K562 (cell line): ENCODE measurements around the gene EXOC6. TPM values are rescaled to one million over a fixed set of nuclear protein-coding genes. Genes with fewer than 3 reads are reported as not detected.

Source experiments
- BRD4 ChIP-seq: fragments of 200-600 bp; sonication (generic); IDR thresholded peaks from 2 replicates; pipeline ENCODE4 v1.6.1; 2017; ENCODE audit warnings: inconsistent platforms
- BRD9 ChIP-seq: fragments of 450-650 bp; IDR thresholded peaks from 2 replicates; pipeline ENCODE4 v1.6.1; 2018; ENCODE audit warnings: low read depth; ENCODE audit not compliant: partially characterized antibody
- DPF2 ChIP-seq: fragments of 450-650 bp; IDR thresholded peaks from 2 replicates; pipeline ENCODE4 v1.6.1; 2016
- ETV6 ChIP-seq, 3 experiments: fragments of 150-350 bp in 1 of 3; sonication (generic) in 1 of 3; formaldehyde crosslinking in 1 of 3; IDR thresholded peaks; 2 replicates each; pipeline versions ENCODE4 v1.6.1 to v1.8.0; 2014 to 2022; ENCODE audit warnings: borderline replicate concordance in 2 of 3, low read depth in 2 of 3, antibody characterized with exemption in 1 of 3, low read length in 1 of 3, mild to moderate bottlenecking in 1 of 3, missing genetic modification reagents in 1 of 3
- YY1 ChIP-seq, 3 experiments: IDR thresholded peaks; 2 replicates each; pipeline ENCODE4 v1.6.1; 2011; ENCODE audit warnings: low read length in 2 of 3, mild to moderate bottlenecking in 2 of 3, moderate library complexity in 2 of 3, borderline replicate concordance in 1 of 3, control low read depth in 1 of 3, low read depth in 1 of 3; ENCODE audit not compliant: insufficient read depth in 3 of 3, insufficient replicate concordance in 2 of 3, control insufficient read depth in 1 of 3, insufficient read length in 1 of 3; ENCODE audit errors: extremely low read depth in 1 of 3
- ZNF134 ChIP-seq: fragments of 250-450 bp; sonication (Bioruptor Pico); conservative IDR thresholded peaks from 2 replicates; pipeline ENCODE4 v1.4.0; 2020
- polyA plus RNA-seq, 8 experiments: library from polyadenylated mRNA; depleted of rRNA in 4 of 8; stranded (reverse) in 5 of 8; unstranded in 3 of 8; fragments of >200 nt; fragmentation: Nextera tagmentation in 2 of 8; fragmentation: Illumina TruSeq in 1 of 8; extraction: Ambion mirVana in 2 of 8; extraction: Trizol in 1 of 8; gene quantifications; 2 replicates each; pipeline versions ENCODE4 v1.2.1 to v1.2.3, GENCODE V29; 2011 to 2014; ENCODE audit warnings: inconsistent platforms in 1 of 8, missing spikeins in 1 of 8
- total RNA-seq, 7 experiments: library from RNA; depleted of rRNA in 6 of 7; stranded (reverse); fragments of >200 nt in 6 of 7; fragmentation: Illumina TruSeq in 2 of 7; extraction: Trizol in 2 of 7; gene quantifications; 2 replicates each; pipeline versions ENCODE4 v1.2.1 to v1.2.3, GENCODE V29; 2011 to 2021; ENCODE audit warnings: low replicate concordance in 1 of 7
- TF ChIP-seq, protein P1 (sequence below): fragments of 450-650 bp; IDR thresholded peaks from 2 replicates; pipeline ENCODE4 v1.6.1; 2016
- TF ChIP-seq, protein P2 (sequence below), 2 experiments: IDR thresholded peaks; 2 replicates each; pipeline ENCODE4 v1.6.1; 2012; ENCODE audit warnings: improper control_type of control experiment in 2 of 2, low read depth in 2 of 2, low read length in 2 of 2, borderline replicate concordance in 1 of 2

The EXOC6 gene
- total and polyA plus RNA-seq, 9 of the 15 experiments (the other 6 are each of a cell fraction or from before 2014, with no cell fraction given) = 13.9 to 42.8 (median 24.9) TPM

DNA sequence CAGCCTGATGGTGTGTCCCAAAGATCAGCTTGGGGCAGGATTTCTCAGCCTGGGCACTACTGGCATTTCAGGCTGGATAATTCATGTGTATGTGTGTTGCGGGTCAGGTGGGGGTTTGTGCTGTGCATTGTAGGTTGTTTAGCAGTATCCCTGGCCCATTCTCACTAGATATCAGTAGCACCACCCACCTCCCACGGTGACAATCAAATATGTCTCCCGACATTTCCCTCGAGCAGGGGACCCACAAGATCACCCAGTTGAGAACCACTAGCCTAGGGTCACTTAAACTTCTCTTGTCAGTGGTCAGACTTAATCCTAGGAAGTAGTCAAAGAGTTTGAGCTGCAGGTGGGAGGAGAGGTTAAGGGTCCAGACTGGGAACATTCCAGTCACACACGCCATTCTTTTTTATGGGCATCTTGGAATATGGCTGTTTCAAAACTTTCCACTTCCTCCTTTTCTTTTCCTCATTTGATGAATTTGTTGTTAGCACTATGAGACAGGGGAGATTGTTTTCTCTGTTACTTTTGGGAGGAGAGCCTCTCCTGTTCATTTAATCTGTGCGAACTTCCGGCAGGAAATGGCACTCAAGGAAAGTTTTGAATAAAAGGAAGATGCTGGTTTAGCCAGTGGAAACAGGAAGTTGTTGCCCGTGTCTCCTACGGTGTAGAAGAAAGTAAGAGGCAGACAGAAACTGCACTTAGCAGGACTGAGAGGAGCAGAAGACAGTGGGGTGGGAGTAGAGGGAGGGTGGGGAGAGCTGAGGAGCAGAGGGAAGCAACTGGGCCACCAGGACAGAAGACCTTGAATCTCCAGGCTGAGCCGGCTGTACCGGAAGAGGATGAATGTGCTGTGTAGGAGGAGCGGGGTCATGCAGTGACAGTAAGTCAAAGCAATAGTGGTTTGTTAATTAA lies 17.6 kb upstream of the EXOC6 start (continued):
- TF ChIP-seq, protein P1, sequence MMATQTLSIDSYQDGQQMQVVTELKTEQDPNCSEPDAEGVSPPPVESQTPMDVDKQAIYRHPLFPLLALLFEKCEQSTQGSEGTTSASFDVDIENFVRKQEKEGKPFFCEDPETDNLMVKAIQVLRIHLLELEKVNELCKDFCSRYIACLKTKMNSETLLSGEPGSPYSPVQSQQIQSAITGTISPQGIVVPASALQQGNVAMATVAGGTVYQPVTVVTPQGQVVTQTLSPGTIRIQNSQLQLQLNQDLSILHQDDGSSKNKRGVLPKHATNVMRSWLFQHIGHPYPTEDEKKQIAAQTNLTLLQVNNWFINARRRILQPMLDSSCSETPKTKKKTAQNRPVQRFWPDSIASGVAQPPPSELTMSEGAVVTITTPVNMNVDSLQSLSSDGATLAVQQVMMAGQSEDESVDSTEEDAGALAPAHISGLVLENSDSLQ = peak; percentile 41
- peak; percentile 15 for TF ChIP-seq BRD9
- TF ChIP-seq ETV6 (IDR thresholded peaks at IDR 0.05; ENCODE audit: borderline replicate concordance in 1 of 2, low read depth in 2 of 2, low read length in 1 of 2) = peak; percentile 69 to 87; a peak in 3 of 4 replicates
- TF ChIP-seq ETV6 (CRISPR knock-in tag; IDR thresholded peaks at IDR 0.05; ENCODE audit: borderline replicate concordance) = no peak
- 0 out of 2 replicates have a peak, but pooled peaks have one; percentile 52 for TF ChIP-seq BRD4
- TF ChIP-seq, protein P2, sequence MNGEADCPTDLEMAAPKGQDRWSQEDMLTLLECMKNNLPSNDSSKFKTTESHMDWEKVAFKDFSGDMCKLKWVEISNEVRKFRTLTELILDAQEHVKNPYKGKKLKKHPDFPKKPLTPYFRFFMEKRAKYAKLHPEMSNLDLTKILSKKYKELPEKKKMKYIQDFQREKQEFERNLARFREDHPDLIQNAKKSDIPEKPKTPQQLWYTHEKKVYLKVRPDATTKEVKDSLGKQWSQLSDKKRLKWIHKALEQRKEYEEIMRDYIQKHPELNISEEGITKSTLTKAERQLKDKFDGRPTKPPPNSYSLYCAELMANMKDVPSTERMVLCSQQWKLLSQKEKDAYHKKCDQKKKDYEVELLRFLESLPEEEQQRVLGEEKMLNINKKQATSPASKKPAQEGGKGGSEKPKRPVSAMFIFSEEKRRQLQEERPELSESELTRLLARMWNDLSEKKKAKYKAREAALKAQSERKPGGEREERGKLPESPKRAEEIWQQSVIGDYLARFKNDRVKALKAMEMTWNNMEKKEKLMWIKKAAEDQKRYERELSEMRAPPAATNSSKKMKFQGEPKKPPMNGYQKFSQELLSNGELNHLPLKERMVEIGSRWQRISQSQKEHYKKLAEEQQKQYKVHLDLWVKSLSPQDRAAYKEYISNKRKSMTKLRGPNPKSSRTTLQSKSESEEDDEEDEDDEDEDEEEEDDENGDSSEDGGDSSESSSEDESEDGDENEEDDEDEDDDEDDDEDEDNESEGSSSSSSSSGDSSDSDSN (IDR thresholded peaks at IDR 0.05; ENCODE audit: borderline replicate concordance in 1 of 2, low read depth in 2 of 2, low read length in 2 of 2) = 0 out of 4 replicates have a peak, but pooled peaks of 1 of the 2 experiments have one; percentile 32
- TF ChIP-seq YY1 (IDR thresholded peaks at IDR 0.05; ENCODE audit: borderline replicate concordance in 1 of 3, control insufficient read depth in 1 of 3, extremely low read depth in 1 of 3, insufficient read depth in 3 of 3, insufficient read length in 1 of 3, insufficient replicate concordance in 2 of 3, low read depth in 1 of 3, low read length in 2 of 3) = peak in 1 of 3 experiments; percentile 68
- peak; percentile 25; the same call in 1 of the 2 replicates for TF ChIP-seq DPF2
- TF ChIP-seq ZNF134 (CRISPR knock-in tag) = no peak
